HG03565 (cell line): ENCODE measurements around the gene PRDM4.
"Not testable (repeated sequence)": the region's sequence is repeated elsewhere in the genome, so short reads cannot be mapped to it uniquely, and the experiment has no call there.

Experiments
- ATAC-seq: cut with Tn5 transposase; IDR thresholded peaks from one replicate; pipeline ENCODE4 v1.9.1; 2021; ENCODE audit warnings: mild to moderate bottlenecking, moderate library complexity; ENCODE audit not compliant: unreplicated experiment

The PRDM4 gene

DNA sequence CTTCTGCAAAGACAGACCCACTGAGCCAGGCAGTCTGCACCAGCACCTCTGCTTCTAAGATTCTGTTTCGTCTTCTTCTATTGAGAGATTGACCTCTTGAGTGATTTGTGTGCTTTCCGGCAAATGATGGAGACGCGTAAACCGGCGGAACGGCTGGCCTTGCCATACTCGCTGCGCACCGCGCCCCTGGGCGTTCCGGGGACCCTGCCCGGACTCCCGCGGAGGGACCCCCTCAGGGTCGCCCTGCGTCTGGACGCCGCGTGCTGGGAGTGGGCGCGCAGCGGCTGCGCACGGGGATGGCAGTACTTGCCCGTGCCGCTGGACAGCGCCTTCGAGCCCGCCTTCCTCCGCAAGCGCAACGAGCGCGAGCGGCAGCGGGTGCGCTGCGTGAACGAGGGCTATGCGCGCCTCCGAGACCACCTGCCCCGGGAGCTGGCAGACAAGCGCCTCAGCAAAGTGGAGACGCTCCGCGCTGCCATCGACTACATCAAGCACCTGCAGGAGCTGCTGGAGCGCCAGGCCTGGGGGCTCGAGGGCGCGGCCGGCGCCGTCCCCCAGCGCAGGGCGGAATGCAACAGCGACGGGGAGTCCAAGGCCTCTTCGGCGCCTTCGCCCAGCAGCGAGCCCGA, 14.3 kb upstream of the PRDM4 start:
- no peak for ATAC-seq

DNA sequence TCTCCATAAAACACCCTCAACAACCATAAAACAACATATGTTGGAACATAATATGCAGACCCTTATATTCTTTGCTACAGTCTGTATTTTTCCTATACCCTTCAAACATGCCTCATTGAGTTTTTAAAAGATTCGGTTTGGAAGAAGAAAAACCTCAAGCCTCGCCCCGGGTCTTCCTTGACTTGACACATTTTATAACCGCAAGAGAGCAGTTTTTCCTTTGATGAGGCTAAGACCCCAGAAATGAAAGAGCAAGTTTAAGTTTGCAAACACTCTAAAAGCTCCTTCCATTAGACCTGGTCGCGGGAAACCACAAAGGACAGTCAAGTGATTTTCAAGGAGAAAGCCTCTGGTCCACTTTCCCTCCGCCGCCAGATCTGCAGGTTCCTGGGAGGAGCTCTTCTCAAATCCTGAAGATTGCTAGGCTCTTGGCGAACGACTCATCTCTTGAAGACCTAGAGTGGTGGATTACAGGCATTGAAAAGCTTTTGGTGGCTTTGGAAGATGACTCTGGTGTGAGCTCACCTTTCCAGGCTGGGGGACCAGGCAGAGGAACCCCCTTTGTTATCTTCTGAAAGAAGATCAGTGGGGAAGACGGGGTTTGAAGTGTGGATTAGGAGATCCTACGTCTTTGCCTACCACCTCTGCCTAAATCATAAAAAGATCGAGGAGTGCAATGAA, 13.6 kb upstream of the PRDM4 start, which contains the start of gene ASCL4:
ASCL4 (plus strand) TSS at position 356 of the 681 bp plus-strand sequence. CDS start 515 bp downstream, outside the sequence.
- no peak for ATAC-seq

GRCh38 chr12:107767466-107767865, 6.5 kb upstream of the PRDM4 start:
- ATAC-seq = no peak

DNA sequence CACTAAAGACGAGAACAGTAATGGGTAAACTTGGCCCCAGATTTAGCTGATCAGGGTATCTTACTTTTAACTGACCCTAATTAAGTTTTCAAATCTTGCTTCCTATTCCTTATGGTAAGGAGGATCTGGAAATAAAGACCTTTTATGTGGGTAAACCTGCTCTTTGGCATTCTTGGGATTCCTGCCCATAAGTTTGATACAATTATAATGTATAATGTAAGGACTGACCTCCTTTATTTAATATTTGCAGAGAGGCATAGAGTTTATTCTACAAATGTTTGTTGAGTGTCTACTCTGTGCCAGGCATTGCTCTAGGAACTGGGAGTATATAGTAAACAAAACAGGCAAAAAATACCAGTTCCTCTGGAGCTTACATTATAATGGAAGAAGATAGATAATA, 4.4 kb upstream of the PRDM4 start:
- ATAC-seq = no peak

DNA sequence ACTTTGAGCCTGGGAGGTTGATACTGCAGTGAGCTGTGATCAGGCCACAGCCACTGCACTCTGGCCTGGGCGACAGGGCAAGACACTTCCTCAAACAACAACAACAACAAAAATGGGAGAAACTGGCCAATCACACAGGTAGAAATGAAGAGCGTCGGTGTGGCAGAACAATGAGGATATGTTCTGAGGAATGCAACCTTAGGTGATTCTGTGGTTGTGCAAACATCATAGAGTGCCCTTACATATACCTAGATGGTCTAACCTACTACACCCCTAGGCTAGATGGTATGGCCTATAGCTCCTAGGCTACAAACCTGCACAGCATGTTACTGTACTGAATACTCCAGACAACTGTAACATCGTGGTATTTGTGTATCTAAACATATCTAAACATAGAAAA, 3.7 kb upstream of the PRDM4 start:
- no peak for ATAC-seq

DNA sequence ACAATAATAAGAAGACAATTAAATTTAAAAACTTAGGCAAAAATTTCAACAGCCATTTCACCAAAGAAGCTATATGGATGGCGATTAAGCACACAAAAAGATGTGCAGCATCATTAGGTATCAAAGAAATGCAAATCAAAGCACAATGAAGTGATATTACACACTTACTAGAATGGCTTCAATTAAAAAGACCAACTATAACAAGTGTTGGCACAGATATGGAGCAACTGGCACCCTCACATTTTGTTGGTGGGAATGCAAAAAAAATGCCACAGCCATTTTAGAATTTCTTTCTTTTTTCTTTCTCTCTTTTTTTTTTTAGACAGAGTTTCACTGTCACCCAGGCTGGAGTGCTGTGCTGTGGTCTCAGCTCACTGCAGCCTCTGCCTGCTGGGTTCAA, 1.9 kb upstream of the PRDM4 start:
- no peak for ATAC-seq

- no peak for ATAC-seq
Measured at GRCh38 chr12:107761502-107761904, 566 bp upstream of the PRDM4 start.

GRCh38 chr12:107760207-107760808, 629 bp downstream of the PRDM4 start:
- no peak for ATAC-seq

DNA sequence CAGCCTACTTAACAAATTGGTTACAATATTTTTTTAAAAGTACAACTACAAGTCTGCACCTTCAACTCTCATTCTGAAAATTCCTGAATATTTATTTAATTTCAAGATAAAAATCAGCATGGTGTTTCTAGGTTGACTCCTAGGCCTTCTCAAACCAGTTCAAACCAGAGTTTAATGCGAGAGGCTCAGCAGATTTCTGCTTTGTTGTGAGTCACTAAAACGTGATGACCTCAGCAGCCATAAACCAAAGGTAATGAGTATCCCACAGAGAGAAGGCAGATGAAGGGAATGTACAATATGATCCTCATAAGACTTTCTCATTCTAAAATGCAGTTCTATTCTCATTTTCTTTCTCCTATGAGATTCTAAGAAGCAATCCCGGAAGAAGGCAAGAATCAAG, 1.5 kb downstream of the PRDM4 start:
- no peak for ATAC-seq

- ATAC-seq = no peak
Measured at GRCh38 chr12:107749083-107749482, 11.9 kb downstream of the PRDM4 start.

DNA sequence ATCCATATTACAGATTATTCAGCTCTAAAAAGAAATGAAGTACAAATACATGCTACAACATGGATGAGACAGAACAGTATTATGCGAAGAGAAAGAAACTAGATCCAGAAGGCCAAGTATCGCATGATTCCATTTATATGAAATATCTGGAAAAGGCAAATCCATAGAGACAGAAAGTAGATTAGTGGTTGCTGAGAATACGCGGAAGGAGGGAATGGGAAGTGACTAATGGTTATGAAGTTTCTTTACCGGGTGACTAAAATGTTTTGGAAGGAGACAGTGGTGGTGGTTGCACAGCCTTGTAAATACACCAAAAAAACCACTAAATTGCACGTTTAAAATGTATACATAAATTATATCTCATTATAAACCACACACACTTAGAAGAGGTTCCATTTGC, 12.5 kb downstream of the PRDM4 start:
- ATAC-seq = no peak

DNA sequence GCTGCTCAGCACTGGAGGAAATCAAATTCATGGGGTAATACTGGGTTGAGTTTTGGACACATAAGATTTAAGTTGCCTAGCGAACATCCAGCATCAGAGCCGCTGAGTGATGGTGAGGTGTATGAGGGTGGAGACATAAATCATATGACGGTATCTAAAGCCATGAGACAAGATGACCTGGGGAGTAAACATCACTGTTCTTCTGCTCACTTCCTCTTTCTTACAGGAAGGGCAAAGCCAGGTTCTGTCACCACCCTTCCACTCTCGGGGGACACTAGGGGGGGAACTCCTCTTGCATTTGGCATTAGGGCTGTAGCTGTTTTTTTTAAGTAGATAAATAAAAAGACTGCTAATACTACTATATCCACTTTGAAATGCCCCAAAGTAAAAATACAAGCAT, 24.0 kb downstream of the PRDM4 start:
- ATAC-seq = peak; percentile 97

- no peak for ATAC-seq
Measured at GRCh38 chr12:107735763-107736162, 25.2 kb downstream of the PRDM4 start.

DNA sequence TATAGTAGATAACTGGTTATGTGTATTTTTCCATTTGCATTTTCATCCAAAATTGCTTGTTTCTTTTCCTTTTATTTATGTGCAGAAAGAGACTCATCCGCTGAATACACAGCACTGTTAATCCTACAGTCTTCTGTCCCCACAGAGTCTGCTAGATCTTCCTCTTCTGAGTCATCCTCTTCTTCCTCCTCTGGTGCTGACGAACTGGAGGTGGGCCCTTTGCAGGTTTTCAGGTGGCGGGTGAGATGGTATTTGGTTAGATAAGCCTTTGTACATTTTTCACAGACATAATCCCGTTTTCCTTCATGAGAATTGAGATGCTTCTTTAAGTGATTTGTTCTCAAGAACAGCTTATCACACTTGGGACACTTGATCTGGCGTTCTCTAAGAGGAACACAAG, 26.8 kb downstream of the PRDM4 start:
- no peak for ATAC-seq

- no peak for ATAC-seq
Measured at GRCh38 chr12:107732365-107732764, 28.6 kb downstream of the PRDM4 start.

GRCh38 chr12:107731366-107731765, 29.6 kb downstream of the PRDM4 start:
- ATAC-seq = no peak

DNA sequence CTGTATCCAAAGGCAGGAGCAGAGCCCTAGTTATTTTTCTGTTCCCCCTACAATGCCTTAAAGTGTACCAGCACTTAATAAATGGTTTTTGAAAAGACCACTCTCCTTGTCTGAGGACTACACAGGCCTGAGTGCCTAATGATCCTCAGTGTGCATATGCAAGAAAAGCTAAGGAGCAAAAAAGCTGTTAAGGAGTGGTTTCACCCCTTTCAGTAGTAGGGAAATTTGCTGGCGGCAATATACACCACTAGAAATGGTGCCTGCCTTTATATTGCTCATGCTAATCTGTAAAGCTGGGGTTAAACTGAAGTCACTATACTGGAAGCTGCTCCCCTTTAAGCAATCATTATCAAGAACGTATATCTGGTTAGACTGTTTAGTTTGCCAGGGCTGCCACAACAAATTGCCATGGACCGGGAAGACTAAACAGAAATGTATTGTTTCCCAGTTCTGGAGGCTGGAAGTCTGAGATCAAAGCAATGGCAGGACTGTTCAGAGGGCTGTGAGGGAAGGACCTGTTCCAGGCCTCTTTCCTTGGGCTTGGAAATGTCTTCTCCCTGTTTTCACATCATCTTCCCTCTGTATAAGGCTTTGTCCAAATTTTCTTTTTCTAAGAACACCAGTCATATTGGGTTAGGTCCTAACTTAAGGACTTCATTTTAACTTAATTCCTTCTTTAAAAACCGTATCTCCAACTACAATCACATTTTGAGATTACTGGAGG, 30.2 kb downstream of the PRDM4 start:
- ATAC-seq = no peak

DNA sequence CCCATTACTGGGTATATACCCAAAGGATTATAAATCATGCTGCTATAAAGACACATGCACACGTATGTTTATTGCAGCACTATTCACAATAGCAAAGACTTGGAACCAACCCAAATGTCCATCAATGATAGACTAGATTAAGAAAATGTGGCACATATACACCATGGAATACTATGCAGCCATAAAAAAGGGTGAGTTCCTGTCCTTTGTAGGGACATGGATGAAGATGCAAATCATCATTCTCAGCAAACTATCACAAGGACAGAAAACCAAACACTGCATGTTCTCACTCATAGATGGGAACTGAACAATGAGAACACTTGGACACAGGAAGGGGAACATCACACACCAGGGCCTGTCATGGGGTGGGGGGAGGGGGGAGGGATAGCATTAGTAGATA, 33.2 kb downstream of the PRDM4 start:
- not testable (repeated sequence) for ATAC-seq

DNA sequence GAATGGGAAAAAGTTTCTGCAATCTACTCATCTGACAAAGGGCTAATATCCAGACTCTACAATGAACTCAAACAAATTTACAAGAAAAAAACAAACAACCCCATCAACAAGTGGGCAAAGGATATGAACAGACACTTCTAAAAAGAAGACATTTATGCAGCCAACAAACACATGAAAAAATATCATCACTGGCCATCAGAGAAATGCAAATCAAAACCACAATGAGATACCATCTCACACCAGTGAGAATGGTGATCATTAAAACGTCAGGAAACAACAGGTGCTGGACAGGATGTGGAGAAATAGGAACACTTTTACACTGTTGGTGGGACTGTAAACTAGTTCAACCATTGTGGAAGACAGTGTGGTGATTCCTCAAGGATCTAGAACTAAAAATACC, 33.6 kb downstream of the PRDM4 start:
- not testable (repeated sequence) for ATAC-seq

DNA sequence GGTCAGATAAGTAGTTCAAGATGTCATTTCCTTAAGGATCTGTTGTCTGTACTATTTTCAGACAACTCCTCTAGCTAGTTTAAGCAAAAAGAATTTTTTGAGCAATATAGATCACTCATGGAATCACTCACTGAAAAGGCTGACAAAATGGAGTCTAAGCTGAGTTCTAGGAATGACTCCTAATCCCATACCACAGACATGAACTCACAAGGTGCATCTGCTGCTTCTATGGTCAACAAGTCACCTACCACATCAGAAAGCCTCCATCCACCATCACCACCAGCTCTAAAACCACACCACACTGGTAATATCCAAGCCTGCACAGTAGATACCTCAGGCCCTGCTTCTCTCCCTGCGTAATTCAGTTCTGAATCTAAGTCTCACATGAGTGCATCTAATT, 42.3 kb downstream of the PRDM4 start:
- ATAC-seq = no peak

GRCh38 chr12:107715780-107716179, 45.2 kb downstream of the PRDM4 start:
- ATAC-seq = no peak

DNA sequence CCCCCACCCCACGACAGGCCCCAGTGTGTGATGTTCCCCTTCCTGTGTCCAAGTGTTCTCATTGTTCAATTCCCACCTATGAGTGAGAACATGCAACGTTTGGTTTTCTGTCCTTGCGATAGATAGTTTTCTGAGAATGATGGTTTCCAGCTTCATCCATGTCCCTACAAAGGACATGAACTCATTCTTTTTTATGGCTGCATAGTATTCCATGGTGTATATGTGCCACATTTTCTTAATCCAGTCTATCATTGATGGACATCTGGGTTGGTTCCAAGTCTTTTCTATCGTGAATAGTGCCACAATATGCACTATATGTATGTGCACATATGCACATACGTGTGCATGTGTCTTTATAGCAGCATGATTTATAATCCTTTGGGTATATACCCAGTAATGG, 55.4 kb downstream of the PRDM4 start:
- not testable (repeated sequence) for ATAC-seq
